HepG2 (cell line): ENCODE measurements around the gene TMCO4.

Experiments used
- ADNP ChIP-seq: sonication (generic); formaldehyde crosslinking; IDR thresholded peaks from 2 replicates; pipeline ENCODE4 v1.4.0; 2020; ENCODE audit warnings: missing genetic modification reagents
- ARNTL ChIP-seq: sonication (generic); formaldehyde crosslinking; IDR thresholded peaks from 2 replicates; pipeline ENCODE4 v1.4.0; 2020; ENCODE audit warnings: mild to moderate bottlenecking, missing genetic modification reagents
- BORCS8-MEF2B ChIP-seq: sonication (generic); formaldehyde crosslinking; IDR thresholded peaks from 2 replicates; pipeline ENCODE4 v1.8.0; 2022; ENCODE audit warnings: mild to moderate bottlenecking, missing genetic modification reagents
- CREM ChIP-seq, 2 experiments: sonication (generic) in 1 of 2; formaldehyde crosslinking in 1 of 2; IDR thresholded peaks; 2 replicates each; pipeline versions ENCODE4 v1.4.0 to v1.6.1; 2016 to 2020; ENCODE audit warnings: antibody characterized with exemption in 1 of 2, mild to moderate bottlenecking in 1 of 2, missing genetic modification reagents in 1 of 2
- IRF2 ChIP-seq: IDR thresholded peaks from 2 replicates; pipeline ENCODE4 v1.6.1; 2018; ENCODE audit warnings: missing genetic modification reagents, missing compliant biosample characterization
- POLR2A ChIP-seq, 2 experiments: IDR thresholded peaks; 2 replicates each; pipeline ENCODE4 v1.6.1; 2011; ENCODE audit warnings: low read depth in 2 of 2, low read length in 2 of 2, mild to moderate bottlenecking in 1 of 2, moderate library complexity in 1 of 2; ENCODE audit not compliant: insufficient read depth in 1 of 2
- SMC3 ChIP-seq: IDR thresholded peaks from 2 replicates; pipeline ENCODE4 v1.6.1; 2011; ENCODE audit warnings: low read length, improper control_type of control experiment
- SRSF9 ChIP-seq: fragments of 200-400 bp; formaldehyde crosslinking; IDR thresholded peaks from 2 replicates; pipeline ENCODE4 v1.6.1; 2018; ENCODE audit warnings: borderline replicate concordance, mild to moderate bottlenecking, low read depth, low read length; ENCODE audit not compliant: insufficient read depth, poor library complexity, severe bottlenecking
- TCF12 ChIP-seq, 2 experiments: fragments of 450-650 bp in 1 of 2; sonication (generic) in 1 of 2; formaldehyde crosslinking in 1 of 2; IDR thresholded peaks; 2 replicates each; pipeline versions ENCODE4 v1.6.1 to v1.8.0; 2017 to 2022; ENCODE audit warnings: antibody characterized with exemption in 1 of 2, mild to moderate bottlenecking in 1 of 2, missing genetic modification reagents in 1 of 2, moderate library complexity in 1 of 2
- TOE1 ChIP-seq: sonication (generic); formaldehyde crosslinking; IDR thresholded peaks from 2 replicates; pipeline ENCODE4 v1.4.0; 2020; ENCODE audit warnings: mild to moderate bottlenecking, missing genetic modification reagents
- ZNF589 ChIP-seq: sonication (generic); formaldehyde crosslinking; conservative IDR thresholded peaks from 2 replicates; pipeline ENCODE4 v1.8.0; 2022; ENCODE audit warnings: mild to moderate bottlenecking, moderate library complexity, missing genetic modification reagents
- TF ChIP-seq, protein P1 (sequence below): sonication (generic); formaldehyde crosslinking; IDR thresholded peaks from 2 replicates; pipeline ENCODE4 v1.4.0; 2020; ENCODE audit warnings: missing genetic modification reagents, borderline replicate concordance

- TF ChIP-seq BORCS8-MEF2B (CRISPR knock-in tag), result no peak
- TF ChIP-seq SMC3, result no peak
- TF ChIP-seq ARNTL (CRISPR knock-in tag), result no peak
- no peak for TF ChIP-seq SRSF9
- no peak for TF ChIP-seq ZNF589
- no peak for TF ChIP-seq CREM (IDR thresholded peaks at IDR 0.05)
- TF ChIP-seq CREM (CRISPR knock-in tag; IDR thresholded peaks at IDR 0.05), result no peak
- TF ChIP-seq, protein P1, sequence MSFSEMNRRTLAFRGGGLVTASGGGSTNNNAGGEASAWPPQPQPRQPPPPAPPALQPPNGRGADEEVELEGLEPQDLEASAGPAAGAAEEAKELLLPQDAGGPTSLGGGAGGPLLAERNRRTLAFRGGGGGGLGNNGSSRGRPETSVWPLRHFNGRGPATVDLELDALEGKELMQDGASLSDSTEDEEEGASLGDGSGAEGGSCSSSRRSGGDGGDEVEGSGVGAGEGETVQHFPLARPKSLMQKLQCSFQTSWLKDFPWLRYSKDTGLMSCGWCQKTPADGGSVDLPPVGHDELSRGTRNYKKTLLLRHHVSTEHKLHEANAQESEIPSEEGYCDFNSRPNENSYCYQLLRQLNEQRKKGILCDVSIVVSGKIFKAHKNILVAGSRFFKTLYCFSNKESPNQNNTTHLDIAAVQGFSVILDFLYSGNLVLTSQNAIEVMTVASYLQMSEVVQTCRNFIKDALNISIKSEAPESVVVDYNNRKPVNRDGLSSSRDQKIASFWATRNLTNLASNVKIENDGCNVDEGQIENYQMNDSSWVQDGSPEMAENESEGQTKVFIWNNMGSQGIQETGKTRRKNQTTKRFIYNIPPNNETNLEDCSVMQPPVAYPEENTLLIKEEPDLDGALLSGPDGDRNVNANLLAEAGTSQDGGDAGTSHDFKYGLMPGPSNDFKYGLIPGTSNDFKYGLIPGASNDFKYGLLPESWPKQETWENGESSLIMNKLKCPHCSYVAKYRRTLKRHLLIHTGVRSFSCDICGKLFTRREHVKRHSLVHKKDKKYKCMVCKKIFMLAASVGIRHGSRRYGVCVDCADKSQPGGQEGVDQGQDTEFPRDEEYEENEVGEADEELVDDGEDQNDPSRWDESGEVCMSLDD (CRISPR knock-in tag), result no peak
- TF ChIP-seq ADNP (CRISPR knock-in tag), result no peak
- TF ChIP-seq IRF2 (CRISPR knock-in tag), result no peak
- no peak for TF ChIP-seq TOE1 (CRISPR knock-in tag)
- no peak for TF ChIP-seq TCF12 (IDR thresholded peaks at IDR 0.05)
- TF ChIP-seq TCF12 (CRISPR knock-in tag; IDR thresholded peaks at IDR 0.05), result no peak
- TF ChIP-seq POLR2A (IDR thresholded peaks at IDR 0.05; ENCODE audit: insufficient read depth in 1 of 2, low read depth in 2 of 2, low read length in 2 of 2), result no peak
Observed at GRCh38 chr1:19771350-19771749, 28.4 kb downstream of the TMCO4 start.
